NCI-H2029 treated with DMSO at 0.1 percent for 48 hours (cell line): ENCODE results near the gene S100P.
"Not testable (repeated sequence)": the region's sequence is repeated elsewhere in the genome, so short reads cannot be mapped to it uniquely, and the experiment has no call there.

Experiments used
- DNase-seq: peaks from one replicate; lab custom pipeline; 2025; lab: John Stamatoyannopoulos, UW

S100P gene

GRCh38 chr4:6724421-6725111 lies 30.9 kb downstream of the S100P start:
- DNase-seq: no peak

- not testable (repeated sequence) for DNase-seq
Measured at GRCh38 chr4:6725427-6725961, 31.8 kb downstream of the S100P start.

GRCh38 chr4:6727081-6727942 lies 33.6 kb downstream of the S100P start:
- no peak for DNase-seq

- no peak for DNase-seq
Measured at GRCh38 chr4:6727943-6728250, 34.2 kb downstream of the S100P start.

- no peak for DNase-seq
Measured at GRCh38 chr4:6728320-6729029, 34.8 kb downstream of the S100P start.

GRCh38 chr4:6730603-6731317 lies 37.1 kb downstream of the S100P start:
- no peak for DNase-seq

GRCh38 chr4:6731318-6731675 lies 37.6 kb downstream of the S100P start:
- DNase-seq: no peak

GRCh38 chr4:6731780-6732179 lies 38.1 kb downstream of the S100P start:
- no peak for DNase-seq

- no peak for DNase-seq
Measured at GRCh38 chr4:6732441-6733357, 39.0 kb downstream of the S100P start.

GRCh38 chr4:6733358-6734164 lies 39.9 kb downstream of the S100P start:
- no peak for DNase-seq

- DNase-seq: no peak
Measured at GRCh38 chr4:6734165-6734786, 40.6 kb downstream of the S100P start.

GRCh38 chr4:6739920-6740319 lies 46.2 kb downstream of the S100P start:
- DNase-seq: no peak

- no peak for DNase-seq
Measured at GRCh38 chr4:6740347-6740746, 46.7 kb downstream of the S100P start.

- no peak for DNase-seq
Measured at GRCh38 chr4:6742507-6742906, 48.8 kb downstream of the S100P start.

GRCh38 chr4:6742989-6743388 lies 49.3 kb downstream of the S100P start:
- no peak for DNase-seq
